HG03280 (cell line): Measurements from ENCODE around the gene CHRNA3.
"Not testable (repeated sequence)": the region's sequence is repeated elsewhere in the genome, so short reads cannot be mapped to it uniquely, and the experiment has no call there.

Experiments used
- ATAC-seq: cut with Tn5 transposase; IDR thresholded peaks from one replicate; pipeline ENCODE4 v1.9.1; 2021; ENCODE audit warnings: mild to moderate bottlenecking, moderate library complexity; ENCODE audit not compliant: unreplicated experiment

CHRNA3 gene

DNA sequence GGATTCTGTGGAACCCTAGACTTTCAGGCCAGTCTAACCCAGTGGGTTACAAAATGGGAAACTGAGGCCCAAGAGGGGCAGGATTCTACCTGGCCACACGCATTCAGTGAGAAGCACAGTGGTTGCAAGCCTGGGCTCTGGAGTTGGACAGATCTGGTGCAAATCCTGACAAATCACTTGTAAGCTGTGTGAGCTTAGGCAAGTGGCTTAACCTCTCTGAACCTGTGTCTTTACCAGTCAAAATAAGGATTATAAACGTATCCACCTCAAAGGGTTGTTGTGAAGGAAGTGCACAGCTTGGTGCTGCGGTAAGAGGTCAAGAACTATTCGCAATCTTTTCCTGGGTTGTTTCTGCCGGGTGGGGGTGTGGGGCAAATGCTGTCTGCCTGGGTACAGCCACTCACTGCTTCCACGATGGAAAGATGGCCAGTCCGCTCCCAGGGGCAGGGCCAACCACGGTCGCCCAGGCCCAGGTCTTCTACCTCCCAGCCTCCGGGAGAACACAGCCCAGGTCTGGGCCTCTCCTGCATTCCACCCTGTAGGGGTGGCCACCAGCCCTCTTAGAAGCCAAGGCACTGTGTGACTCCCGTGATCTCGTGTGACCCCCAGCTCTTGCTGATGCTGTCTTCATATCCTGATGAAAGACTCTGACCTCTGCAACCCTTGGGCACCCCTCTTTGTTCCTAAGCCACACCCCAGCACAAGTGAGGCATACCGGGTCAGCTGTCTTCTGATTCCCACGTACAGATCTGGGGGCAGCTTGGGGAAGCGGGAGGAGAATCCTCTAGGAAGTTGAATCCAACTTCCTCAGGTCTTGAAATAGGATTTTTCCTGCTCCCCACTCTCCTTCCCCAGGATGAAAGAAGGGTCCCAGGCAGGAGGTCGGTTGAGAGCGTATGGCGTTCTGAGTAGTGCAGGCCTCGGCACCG, 1.5 kb downstream of the CHRNA3 start:
- ATAC-seq = no peak

DNA sequence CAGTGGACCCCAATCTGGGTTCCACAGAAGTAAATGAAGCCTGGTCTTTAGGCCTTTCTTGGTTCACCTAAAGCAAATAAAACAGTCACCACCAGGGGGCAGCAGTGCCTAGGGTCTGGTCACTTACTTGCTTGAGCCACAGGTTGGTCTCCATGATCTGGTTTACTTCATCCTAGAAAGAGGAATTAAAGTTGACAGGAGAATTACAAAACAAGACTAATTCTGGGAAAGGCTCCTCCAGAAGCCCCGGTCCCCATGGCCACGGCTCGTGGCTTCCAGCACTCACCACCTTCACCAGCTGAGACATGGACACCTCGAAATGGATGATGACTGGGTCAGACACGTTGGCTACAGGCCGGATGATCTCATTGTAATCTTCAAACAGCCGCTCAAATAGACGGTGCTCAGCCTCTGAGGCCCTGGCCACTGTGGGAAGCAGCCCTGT, 2.3 kb downstream of the CHRNA3 start:
- ATAC-seq = no peak

DNA sequence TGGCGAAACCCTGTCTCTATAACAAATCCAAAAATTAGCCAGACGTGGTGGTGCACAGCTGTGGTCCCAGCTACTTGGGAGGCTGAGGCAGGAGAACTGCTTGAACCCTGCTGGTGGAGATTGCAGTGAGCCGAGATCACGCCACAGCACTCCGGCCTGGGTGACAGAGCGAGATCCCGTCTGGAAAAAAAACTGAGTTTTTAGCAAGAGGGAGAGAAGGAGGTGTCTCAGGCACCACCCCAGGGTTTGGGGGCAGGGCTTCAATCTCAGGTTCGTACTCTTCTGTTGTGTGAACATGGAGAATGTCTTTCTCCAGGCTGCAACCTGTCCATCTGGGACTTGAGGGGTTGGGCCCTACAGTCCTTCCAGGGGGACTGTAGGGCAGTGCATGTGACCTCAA, 2.7 kb downstream of the CHRNA3 start:
- ATAC-seq = no peak

DNA sequence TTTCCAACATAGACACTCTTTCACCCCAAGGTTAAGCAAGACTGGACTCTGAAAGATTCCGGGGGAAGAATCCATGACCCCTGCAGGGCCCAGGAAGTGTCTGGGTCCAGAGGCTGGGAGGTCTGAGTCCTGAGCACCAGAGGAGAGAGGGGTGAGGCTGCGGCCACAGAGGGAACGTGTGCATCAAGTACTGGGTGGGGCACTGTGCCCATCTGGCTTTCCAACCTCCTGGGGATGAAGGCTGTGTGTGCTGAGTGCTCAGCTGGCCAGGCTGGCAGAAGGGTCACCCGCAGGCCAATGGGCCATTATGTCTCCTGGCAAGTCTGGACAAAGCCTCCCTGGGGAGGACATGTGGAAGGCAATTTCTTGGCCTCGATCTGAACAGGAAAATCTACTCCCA, 3.3 kb downstream of the CHRNA3 start:
- no peak for ATAC-seq

DNA sequence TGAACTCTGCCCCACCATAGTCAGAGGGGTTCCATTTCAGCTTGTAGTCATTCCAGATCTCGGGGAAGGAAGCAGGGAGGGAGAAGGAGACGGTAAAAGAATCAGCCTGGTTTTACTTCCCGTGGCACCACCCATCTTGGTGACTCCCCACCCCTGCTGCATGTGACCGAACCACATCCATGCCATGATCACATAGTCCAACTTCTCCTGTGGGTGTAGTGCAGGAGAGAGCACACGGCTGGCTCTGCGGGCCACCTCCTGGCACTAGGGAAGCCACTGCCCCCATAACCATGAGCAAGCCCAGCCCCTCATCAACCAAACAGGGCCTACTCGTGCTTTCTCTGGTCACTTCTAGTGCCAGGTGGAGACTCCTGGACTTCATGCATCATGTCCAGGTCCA, 3.7 kb downstream of the CHRNA3 start:
- no peak for ATAC-seq

DNA sequence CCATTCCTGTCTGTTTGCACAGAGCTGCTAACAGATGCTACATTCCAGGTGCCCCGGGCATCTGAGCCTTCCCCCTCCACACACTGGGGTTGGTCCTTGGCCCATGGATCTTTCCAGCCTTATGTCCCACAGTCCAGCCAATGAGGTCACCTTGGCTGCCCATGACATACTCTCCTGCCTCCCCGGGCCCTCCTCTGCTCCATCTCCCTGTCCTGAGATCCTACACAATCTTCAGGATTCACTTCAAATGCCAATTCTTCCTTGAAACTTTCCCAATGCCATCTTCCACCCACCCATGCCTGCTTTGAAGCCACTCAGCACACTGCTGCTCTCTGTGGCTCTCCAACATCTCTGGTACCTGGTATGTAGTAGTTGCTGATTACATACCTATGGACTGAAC, 4.3 kb downstream of the CHRNA3 start:
- no peak for ATAC-seq

DNA sequence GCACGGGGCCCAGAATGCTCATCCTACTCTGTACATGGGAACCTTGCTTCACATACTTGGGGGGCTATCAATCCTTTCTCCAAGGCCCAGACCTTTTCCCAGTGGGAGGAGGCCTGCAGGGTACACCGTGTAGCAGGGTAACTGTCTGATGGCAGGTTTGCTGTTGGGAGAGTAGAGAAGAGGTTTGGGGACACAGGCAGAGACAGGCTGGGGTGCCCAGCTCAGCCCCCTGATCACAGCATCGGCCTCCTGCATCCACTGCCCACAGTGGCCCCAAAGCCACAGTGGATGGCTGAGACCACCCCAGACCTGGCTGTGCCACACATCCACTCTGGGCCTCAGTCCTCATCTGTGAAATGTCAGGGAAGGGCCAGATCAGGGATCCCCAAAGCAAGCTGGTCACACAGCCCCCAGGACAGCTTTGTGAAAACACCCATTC, 5.6 kb downstream of the CHRNA3 start:
- ATAC-seq = no peak

DNA sequence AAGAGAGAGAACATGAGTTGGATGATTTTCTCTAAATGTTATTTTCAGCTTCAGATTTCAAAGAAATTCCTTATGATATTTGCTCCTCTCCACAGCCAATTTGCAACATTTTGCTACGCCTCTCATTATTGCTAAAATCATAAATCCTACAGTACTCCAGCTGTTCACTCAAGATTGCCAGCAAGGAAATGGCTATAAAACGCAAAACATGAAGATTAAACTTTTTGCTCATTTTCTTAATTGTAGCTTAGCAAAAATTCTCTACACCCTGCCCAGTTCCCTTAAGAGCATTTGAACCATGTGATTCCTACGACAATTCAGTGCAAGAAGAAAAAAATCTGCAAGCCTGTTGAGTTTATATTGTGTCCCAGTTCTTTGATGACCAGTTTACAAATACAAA, 6.8 kb downstream of the CHRNA3 start:
- ATAC-seq = no peak

DNA sequence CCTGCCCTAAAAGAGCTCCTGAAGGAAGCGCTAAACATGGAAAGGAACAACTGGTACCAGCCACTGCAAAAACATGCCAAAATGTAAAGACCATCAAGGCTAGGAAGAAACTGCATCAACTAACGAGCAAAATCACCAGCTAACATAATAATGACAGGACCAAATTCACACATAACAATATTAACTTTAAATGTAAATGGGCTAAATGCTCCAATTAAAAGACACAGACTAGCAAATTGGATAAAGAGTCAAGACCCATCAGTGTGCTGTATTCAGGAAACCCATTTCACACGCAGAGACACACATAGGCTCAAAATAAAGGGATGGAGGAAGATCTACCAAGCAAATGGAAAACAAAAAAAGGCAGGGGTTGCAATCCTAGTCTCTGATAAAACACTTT, 11.2 kb downstream of the CHRNA3 start:
- not testable (repeated sequence) for ATAC-seq

DNA sequence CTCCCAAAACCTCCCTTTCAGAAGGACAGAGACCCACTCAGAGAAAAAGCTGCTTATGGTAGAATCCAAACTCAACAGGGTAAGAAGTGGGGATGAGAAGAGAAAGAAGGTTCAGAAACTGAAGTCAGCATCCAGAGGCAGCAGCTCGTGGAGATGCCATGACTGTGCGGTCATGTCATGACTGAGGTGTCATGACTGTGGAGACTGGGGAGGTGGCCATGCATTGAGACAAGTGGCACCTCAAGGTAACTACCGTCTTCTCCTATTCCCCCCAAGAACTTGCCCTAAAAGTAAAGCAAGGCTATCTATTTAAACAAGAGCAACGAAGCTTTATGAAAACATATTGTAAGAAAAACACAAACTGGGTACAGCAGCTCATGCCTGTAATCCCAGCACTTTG, 15.1 kb downstream of the CHRNA3 start:
- ATAC-seq = no peak

DNA sequence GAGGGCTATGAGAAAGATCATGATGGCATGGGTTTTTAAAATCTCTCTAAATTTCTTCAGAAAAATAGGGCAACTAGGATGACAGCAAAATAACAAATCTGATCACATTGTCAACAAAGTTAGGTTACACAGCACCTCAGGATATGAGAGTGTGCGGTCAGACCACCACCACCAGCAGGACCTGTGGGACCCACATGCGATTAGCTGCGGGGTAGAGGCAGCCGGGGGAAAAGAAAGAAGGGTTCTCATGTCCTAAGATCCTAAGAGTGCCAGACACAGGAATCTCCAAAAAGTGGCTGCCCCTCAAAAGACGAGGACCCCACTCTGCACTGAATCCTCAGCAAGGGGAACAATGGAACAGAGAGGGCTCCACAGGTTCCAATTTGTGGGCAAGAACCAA, 15.6 kb downstream of the CHRNA3 start:
- no peak for ATAC-seq

DNA sequence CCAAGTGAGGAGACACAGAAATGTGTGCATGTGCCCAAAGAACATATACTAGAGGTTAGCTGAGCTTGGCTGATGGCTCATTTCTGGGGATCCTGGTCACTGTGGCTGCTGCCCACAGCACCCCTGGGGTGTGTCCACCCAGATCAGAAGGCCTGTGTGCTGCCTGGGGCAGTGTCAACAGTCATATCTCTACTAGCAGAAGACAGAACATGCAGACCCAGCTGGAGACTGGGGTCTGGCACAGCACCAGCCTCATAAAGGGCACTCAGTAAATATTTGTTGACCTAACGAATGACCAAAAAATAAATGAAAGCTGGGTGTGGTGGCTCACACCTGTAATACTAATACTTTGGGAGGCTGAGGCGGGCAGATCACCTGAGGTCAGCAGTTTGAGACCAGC, 16.4 kb downstream of the CHRNA3 start:
- no peak for ATAC-seq

DNA sequence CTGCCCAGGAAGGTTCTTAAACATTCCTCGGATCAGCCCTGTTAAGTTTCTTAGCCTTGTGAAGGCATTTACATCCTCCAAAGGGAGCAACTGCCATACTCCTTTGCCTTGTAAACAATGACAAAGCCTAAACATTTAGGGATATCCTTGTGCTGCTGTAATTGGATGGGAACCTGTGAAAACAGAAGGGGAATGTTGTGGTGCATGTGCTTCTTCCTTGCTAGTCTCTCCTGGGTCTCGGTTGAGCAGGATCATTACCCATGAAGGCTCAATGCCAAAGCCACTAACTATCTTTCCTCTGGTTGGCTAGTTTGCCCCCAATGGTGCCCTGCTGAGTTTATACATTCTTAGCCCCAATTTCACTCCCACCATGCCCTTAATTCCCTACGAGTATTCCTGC, 17.3 kb downstream of the CHRNA3 start:
- no peak for ATAC-seq

DNA sequence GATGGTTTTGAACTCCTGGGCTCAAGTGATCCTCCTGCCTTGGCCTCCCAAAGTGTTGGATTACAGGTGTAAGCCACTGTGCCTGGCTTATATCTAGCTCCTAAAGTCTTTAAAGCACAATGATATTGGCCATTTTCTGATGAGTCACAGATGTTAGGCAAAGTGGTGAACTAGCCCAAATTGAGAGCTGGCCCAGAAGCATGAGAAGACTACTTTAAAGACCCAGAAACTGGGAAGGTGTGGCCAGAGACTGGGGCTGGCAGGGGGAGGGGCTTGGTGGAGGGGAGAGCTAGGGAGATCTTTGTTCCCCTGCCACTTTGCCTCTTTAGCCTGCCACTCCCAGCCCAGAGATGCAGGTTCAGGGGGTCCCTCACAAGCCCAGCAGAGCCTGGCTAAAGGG, 21.6 kb downstream of the CHRNA3 start:
- no peak for ATAC-seq

DNA sequence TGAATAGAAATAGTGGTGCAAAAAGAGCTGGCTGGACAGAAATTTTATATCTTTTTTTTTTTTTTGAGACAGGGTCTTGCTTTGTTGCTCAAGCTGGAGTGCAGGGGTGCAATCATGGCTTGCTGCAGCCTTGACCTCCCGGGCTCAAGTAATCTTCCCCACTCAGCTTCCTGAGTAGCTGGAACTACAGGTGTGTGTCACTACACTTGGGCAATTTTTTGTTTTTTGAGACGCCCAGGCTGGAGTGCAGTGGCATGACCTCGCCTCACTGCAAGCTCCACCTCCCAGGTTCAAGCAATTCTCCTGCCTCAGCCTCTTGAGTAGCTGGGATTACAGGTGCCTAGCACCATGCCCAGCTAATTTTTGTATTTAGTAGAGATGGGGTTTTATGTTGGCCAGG, 22.4 kb downstream of the CHRNA3 start:
- no peak for ATAC-seq

DNA sequence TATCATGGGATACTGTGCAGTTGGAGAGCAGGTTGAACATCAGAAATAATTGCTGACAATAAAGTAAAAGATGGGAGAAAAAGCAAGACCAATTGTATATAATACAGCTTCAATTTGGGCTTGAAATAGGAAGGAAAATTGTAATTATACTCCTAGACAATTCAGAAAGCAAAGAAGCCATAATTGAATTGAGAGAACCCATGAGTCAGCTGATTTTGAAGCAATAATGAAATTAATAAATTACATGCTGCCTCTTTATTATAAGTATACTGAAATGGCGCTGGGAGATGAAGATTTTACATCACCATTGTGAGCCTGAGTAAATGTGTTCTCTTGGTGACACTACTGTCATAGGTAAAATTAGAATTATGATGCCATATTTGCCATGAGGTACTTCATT, 23.2 kb downstream of the CHRNA3 start:
- no peak for ATAC-seq

DNA sequence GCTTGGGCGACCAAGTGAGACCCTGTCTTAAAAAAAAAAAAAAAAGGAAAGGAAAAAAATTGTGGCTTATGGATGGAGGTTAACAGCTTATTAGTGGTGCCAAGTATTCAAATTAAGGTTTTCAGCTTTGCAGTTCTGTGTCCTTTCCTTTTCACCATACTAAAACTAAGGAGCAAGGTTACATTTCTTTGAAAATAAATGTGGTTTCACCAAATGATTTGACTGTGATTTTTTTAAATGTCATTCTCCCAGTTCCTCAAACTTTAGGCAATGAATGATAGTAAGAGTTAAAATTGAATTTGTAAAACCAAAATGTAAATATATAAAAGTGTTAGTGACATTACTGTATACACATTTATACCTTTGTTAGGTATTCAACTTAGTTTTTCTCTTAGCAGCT, 45.9 kb downstream of the CHRNA3 start:
- no peak for ATAC-seq

DNA sequence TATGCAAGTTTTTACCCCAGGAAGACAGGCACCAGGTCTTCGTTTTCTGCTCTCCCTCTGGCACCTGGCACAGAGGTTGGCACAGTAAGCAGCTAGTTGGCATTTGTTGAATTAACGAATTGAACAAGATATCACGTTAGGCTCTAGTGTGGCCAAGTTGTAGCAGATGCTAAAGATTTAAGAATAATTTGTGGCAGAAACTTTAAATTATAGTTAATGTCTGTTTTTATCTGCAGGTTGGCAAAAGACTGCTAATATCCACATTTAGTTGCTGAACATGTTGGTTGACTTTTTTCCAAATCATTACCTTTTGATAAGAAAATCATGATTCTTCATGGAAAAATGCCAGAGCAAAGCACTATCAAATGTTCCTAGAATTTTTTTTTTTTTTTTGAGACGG, 47.4 kb downstream of the CHRNA3 start:
- no peak for ATAC-seq

DNA sequence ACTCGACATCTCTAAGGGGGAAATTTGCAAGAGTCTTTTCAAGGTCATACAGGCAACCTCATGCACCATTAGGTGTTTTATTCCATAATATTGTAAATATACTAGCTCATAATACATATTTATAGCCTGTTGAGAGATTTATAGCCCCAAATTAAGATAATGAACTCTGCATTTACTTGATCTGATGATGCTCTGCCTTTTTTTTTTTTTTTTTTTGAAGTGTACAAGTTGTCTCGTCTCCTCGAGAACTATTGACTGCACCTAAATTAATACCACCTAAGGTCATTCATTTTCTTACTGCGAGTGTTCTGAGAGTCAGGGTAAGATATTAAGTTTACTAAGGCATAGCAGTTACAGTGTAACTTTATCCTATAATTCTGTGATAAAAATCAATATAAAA, 49.4 kb downstream of the CHRNA3 start:
- ATAC-seq = no peak

DNA sequence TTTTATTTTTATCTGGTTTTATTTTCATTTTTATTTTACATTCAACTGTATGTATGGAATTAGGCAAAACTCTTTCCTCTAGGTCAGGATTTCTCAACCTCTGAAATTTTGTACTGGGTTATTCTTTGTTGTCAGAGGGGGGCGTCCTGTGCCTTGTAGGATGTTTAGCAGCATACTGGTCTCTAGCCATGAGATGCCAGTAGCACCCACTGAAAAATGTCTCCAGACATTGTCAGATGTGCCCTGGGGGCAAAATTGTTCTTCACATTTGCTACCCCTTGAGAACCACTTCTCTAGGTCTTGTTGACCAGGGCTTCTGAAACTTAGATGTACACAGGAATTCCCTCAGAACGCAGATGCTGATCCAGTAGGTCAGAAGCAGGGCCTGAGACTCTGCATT, 50.1 kb downstream of the CHRNA3 start:
- ATAC-seq = no peak

DNA sequence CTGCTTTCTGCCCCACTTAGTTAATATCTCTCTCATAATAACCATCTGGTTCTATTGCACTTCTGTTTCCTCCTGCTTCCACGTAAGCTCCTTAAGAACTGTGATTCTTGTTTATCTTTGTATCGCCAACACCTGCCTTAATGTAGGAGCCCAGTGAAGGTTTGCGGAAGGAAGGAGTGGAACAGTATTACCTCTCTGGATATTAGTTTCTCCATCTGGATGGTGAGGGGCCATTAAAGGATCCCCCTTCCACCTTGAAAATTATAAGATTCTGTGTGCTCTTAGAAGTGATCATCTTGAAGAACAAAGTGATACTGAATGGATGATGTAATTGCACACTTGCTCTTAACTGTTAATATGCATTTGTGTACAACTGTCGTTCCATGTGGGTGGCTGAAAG, 53.3 kb downstream of the CHRNA3 start:
- ATAC-seq = no peak

DNA sequence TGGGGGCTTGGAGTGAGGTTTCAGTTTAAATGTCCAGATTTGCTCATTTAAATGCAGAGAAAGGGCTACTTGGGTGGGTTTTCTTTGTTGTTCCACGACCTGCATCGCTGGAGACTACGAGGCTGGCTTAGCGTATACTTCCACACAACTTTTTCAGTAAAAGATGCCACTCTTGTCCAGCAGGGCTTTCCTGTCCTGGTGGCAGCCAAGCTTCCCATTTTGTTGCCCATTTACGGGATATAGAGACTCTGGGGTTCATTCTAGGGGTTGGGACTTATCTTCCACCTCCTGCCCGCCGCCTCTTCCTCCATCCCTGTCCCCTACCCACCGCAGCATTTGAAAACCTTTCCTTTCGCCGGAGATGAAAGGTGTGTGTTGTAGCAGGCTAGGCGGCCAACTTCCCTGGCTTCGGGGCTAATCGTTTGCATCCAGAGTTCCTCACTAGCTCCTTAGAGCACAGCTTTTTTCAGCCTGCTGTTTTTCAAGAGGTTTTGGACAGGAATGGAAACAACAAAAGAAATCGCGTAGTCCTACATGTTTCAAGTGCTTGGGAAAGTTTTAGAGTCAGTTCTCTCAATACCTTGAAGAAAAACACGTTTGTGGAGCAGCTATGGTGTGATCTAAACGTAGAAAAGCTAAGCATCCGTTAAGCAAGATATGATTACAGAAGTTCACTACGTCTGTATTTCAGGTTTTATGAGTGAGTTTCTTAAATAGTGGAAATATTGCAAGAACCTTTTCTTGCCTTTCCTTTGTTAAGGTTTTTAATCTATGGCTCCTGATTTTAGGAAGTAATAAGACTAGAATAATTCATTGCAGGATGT, 54.6 kb downstream of the CHRNA3 start:
- ATAC-seq = peak; percentile 21
